Measurements from ENCODE around the gene PHF1.

The PHF1 gene

GRCh38 chr6:33446356-33446755 is 35.5 kb downstream of the PHF1 start:
- TF ChIP-seq, protein P1, sequence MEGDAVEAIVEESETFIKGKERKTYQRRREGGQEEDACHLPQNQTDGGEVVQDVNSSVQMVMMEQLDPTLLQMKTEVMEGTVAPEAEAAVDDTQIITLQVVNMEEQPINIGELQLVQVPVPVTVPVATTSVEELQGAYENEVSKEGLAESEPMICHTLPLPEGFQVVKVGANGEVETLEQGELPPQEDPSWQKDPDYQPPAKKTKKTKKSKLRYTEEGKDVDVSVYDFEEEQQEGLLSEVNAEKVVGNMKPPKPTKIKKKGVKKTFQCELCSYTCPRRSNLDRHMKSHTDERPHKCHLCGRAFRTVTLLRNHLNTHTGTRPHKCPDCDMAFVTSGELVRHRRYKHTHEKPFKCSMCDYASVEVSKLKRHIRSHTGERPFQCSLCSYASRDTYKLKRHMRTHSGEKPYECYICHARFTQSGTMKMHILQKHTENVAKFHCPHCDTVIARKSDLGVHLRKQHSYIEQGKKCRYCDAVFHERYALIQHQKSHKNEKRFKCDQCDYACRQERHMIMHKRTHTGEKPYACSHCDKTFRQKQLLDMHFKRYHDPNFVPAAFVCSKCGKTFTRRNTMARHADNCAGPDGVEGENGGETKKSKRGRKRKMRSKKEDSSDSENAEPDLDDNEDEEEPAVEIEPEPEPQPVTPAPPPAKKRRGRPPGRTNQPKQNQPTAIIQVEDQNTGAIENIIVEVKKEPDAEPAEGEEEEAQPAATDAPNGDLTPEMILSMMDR (IDR thresholded peaks at IDR 0.05; ENCODE audit: borderline replicate concordance, insufficient read depth, low read depth, low read length), result no peak
- no peak overlapping the region for H3K4me3 ChIP-seq (ENCODE audit: low read depth, low read length)

GRCh38 chr6:33450434-33450833 is 39.6 kb downstream of the PHF1 start:
- H3K4me3 ChIP-seq (ENCODE audit: low read depth, low read length), result no peak overlapping the region

DNA sequence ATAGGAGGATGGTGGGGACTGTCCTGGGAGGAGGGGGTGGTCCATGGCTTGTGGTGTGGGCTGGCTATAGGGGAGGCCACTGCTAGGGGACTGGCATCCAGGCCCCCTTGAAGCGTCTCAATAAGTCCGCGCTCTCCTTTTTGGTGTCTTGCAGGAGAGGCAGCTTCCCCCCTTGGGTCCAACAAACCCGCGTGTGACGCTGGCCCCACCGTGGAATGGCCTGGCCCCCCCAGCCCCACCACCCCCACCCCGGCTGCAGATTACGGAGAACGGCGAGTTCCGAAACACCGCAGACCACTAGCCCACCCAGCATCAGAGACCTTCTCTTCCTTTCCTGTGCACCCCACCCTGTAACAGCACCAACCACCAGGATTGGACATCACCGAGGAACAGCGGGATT is 40.8 kb downstream of the PHF1 start:
- TF ChIP-seq, protein P1 (IDR thresholded peaks at IDR 0.05; ENCODE audit: borderline replicate concordance, insufficient read depth, low read depth, low read length), result no peak
- H3K4me3 ChIP-seq (ENCODE audit: low read depth, low read length), result no peak overlapping the region

More at GRCh38 chr6:33450434-33450833, 39.6 kb downstream of the PHF1 start:
- TF ChIP-seq, protein P1 (IDR thresholded peaks at IDR 0.05; ENCODE audit: borderline replicate concordance, insufficient read depth, low read depth, low read length), result no peak

GRCh38 chr6:33452496-33452895 is 41.7 kb downstream of the PHF1 start:
- TF ChIP-seq, protein P1 (IDR thresholded peaks at IDR 0.05; ENCODE audit: borderline replicate concordance, insufficient read depth, low read depth, low read length), result no peak
- H3K4me3 ChIP-seq (ENCODE audit: low read depth, low read length), result no peak overlapping the region

- peak overlapping the region; percentile 60 for H3K4me3 ChIP-seq (ENCODE audit: low read depth, low read length)
- TF ChIP-seq, protein P1 (IDR thresholded peaks at IDR 0.05; ENCODE audit: borderline replicate concordance, insufficient read depth, low read depth, low read length), result no peak
These were observed 42.7 kb downstream of the PHF1 start for GRCh38 chr6:33453393-33454008.

- TF ChIP-seq, protein P1 (IDR thresholded peaks at IDR 0.05; ENCODE audit: borderline replicate concordance, insufficient read depth, low read depth, low read length), result no peak
- H3K4me3 ChIP-seq (ENCODE audit: low read depth, low read length), result peak within 1 kb of the TSS; percentile 60
These were observed 43.5 kb downstream of the PHF1 start, which contains the start of gene ZBTB9 for GRCh38 chr6:33454009-33454946. TSS of gene ZBTB9 (plus strand) at chr6:33454576. CDS start at chr6:33455101, 525 bp downstream.
